ENCODE measurements around the gene GRM5. TPM values are rescaled to one million over a fixed set of nuclear protein-coding genes. Genes with fewer than 3 reads are reported as not detected.

GRM5 gene
- total RNA-seq, 4 donors from 2014 or later: 0.09 TPM; not detected in 3

- no peaks in the 10 kb centered on the region for H3K9me3 ChIP-seq
- no peaks in the 10 kb centered on the region for H3K27me3 ChIP-seq
- DNase-seq: no peak
- no peak for TF ChIP-seq CTCF (IDR thresholded peaks at IDR 0.05)
- TF ChIP-seq POLR2A (IDR thresholded peaks at IDR 0.05): no peak
- intact Hi-C loops (cut with DNase I): loop anchor here (10.0 kb wide), 1 partner anchor 98 kb away; no protein-coding TSS in a partner anchor
- H3K27ac ChIP-seq: no peak overlapping the region
- WGBS, 2 donors: 88 to 89% methylated on average over 1 of the region's 1 CpG
- peaks cover 0 to 20% (median 12%) of the 10 kb centered on the region in 3 donors for H3K4me1 ChIP-seq
- no peak overlapping the region for H3K4me3 ChIP-seq
- no peaks in the 10 kb centered on the region for H3K36me3 ChIP-seq
These were observed 532.8 kb downstream of the GRM5 start for GRCh38 chr11:88533001-88533400.

GRCh38 chr11:88531831-88532230 is 534.0 kb downstream of the GRM5 start:
- WGBS, 2 donors: 82 to 83% methylated on average over 4 of the region's 4 CpGs
- H3K9me3 ChIP-seq: no peaks in the 10 kb centered on the region
- H3K27me3 ChIP-seq: no peaks in the 10 kb centered on the region
- no peak overlapping the region for H3K27ac ChIP-seq
- TF ChIP-seq POLR2A (IDR thresholded peaks at IDR 0.05) (no peak), CTCF (IDR thresholded peaks at IDR 0.05) (no peak)
- intact Hi-C loops (cut with DNase I): loop anchor here (10.0 kb wide), 1 partner anchor 97 kb away; no protein-coding TSS in a partner anchor
- no peaks in the 10 kb centered on the region for H3K36me3 ChIP-seq
- H3K4me1 ChIP-seq: peaks cover 0 to 12% (median 6%) of the 10 kb centered on the region in 3 donors
- DNase-seq: no peak
- no peak overlapping the region for H3K4me3 ChIP-seq

GRCh38 chr11:88529426-88529825 is 536.4 kb downstream of the GRM5 start:
- intact Hi-C loops (cut with DNase I): no loop called here
- Histone ChIP-seq H3K36me3 (no peaks in the 10 kb centered on the region), H3K4me3 (no peak overlapping the region), H3K9me3 (no peaks in the 10 kb centered on the region), H3K27me3 (no peaks in the 10 kb centered on the region), H3K4me1 (no peaks in the 10 kb centered on the region), H3K27ac (no peak overlapping the region)
- 88 to 92% methylated on average over 1 of the region's 1 CpG for WGBS, 2 donors
- no peak for DNase-seq
- TF ChIP-seq CTCF (IDR thresholded peaks at IDR 0.05) (no peak), POLR2A (IDR thresholded peaks at IDR 0.05) (no peak)

- DNase-seq: no peak
- Histone ChIP-seq H3K9me3 (no peaks in the 10 kb centered on the region), H3K27me3 (no peaks in the 10 kb centered on the region), H3K4me3 (no peak overlapping the region), H3K36me3 (no peaks in the 10 kb centered on the region), H3K4me1 (no peaks in the 10 kb centered on the region), H3K27ac (no peak overlapping the region)
- TF ChIP-seq CTCF (IDR thresholded peaks at IDR 0.05) (no peak), POLR2A (IDR thresholded peaks at IDR 0.05) (no peak)
- intact Hi-C loops (cut with DNase I): no loop called here
These were observed 542.3 kb downstream of the GRM5 start for GRCh38 chr11:88523386-88524071.

GRCh38 chr11:88522624-88523385 is 543.0 kb downstream of the GRM5 start:
- 84 to 85% methylated on average over 2 of the region's 2 CpGs for WGBS, 2 donors
- H3K27ac ChIP-seq: no peak overlapping the region
- no peak for TF ChIP-seq POLR2A (IDR thresholded peaks at IDR 0.05)
- no peak for TF ChIP-seq CTCF (IDR thresholded peaks at IDR 0.05)

More at GRCh38 chr11:88522624-88523385, 543.0 kb downstream of the GRM5 start:
- intact Hi-C loops (cut with DNase I): no loop called here
- H3K36me3 ChIP-seq: no peaks in the 10 kb centered on the region
- no peaks in the 10 kb centered on the region for H3K9me3 ChIP-seq
- DNase-seq: no peak
- no peaks in the 10 kb centered on the region for H3K4me1 ChIP-seq
- no peak overlapping the region for H3K4me3 ChIP-seq
- no peaks in the 10 kb centered on the region for H3K27me3 ChIP-seq

All from esophagus squamous epithelium (tissue), 5 donors.